ENCODE measurements around the gene LIMS1. TPM values are rescaled to one million over a fixed set of nuclear protein-coding genes. Genes with fewer than 3 reads are reported as not detected.

The LIMS1 gene
- total and polyA plus RNA-seq, 2 donors (not counting 1 experiment from before 2014, with no cell fraction given): 14.0 to 22.1 TPM

GRCh38 chr2:108623616-108624015 lies 89.3 kb downstream of the LIMS1 start:
- no peak overlapping the region for H3K27ac ChIP-seq (ENCODE audit: low read length in 2 of 2)
- CTCF ChIA-PET: interaction anchor here (1.0 to 3.6 kb wide), 3 partner anchors 11 to 15 kb away, joined by 5 to 38 read pairs (median 13); no protein-coding TSS in a partner anchor

More at GRCh38 chr2:108623616-108624015, 89.3 kb downstream of the LIMS1 start:
- no peak overlapping the region for H2AFZ ChIP-seq (ENCODE audit: insufficient read depth, low read depth, low read length, poor library complexity, severe bottlenecking)
- H3K9me3 Mint-ChIP-seq (ENCODE audit: insufficient read depth): no peaks in the 10 kb centered on the region
- H3K79me2 ChIP-seq (ENCODE audit: control insufficient read depth, insufficient read depth, low read length): peaks cover 53% of the 10 kb centered on the region
- DNase-seq: no peak
- peaks cover 43% of the 10 kb centered on the region for H3K4me1 Mint-ChIP-seq
- intact Hi-C loops (cut with micrococcal nuclease): no loop called here
- peaks cover 35 to 39% of the 10 kb centered on the region in 2 donors for H3K4me1 ChIP-seq (ENCODE audit: control insufficient read depth in 2 of 2, insufficient read depth in 2 of 2, low read length in 2 of 2)
- no peaks in the 10 kb centered on the region for H4K20me1 ChIP-seq (ENCODE audit: control insufficient read depth, insufficient read depth, low read length, poor library complexity, severe bottlenecking)
- no peak overlapping the region for H3K27ac Mint-ChIP-seq
- H3K27me3 Mint-ChIP-seq: no peaks in the 10 kb centered on the region
- no peak overlapping the region for H3K4me2 ChIP-seq (replicated peaks; ENCODE audit: low read depth, low read length, poor library complexity, severe bottlenecking)
- TF ChIP-seq EZH2 (IDR thresholded peaks at IDR 0.05; ENCODE audit: borderline replicate concordance, insufficient read depth, low read depth, low read length, poor library complexity, severe bottlenecking) (no peak), CTCF (IDR thresholded peaks at IDR 0.05) (no peak)
- no peak overlapping the region for H3K4me3 ChIP-seq (ENCODE audit: control extremely low read depth in 1 of 5, extremely low read depth in 1 of 5, insufficient read depth in 1 of 5, low read depth in 2 of 5, low read length in 4 of 5)
- no peak for ATAC-seq (ENCODE audit: low read depth)
- H3K9ac ChIP-seq (ENCODE audit: low read length): no peak overlapping the region
- no peak overlapping the region for H3K4me3 Mint-ChIP-seq
- H3K9me3 ChIP-seq (ENCODE audit: control extremely low read depth in 1 of 3, control insufficient read depth in 2 of 3, insufficient read depth in 1 of 3, low read length in 2 of 3): no peaks in the 10 kb centered on the region
- no peaks in the 10 kb centered on the region for H3K27me3 ChIP-seq (replicated peaks in 1 of 4; ENCODE audit: control extremely low read depth in 1 of 4, control insufficient read depth in 3 of 4, insufficient read depth in 4 of 4, low read length in 3 of 4)
- H3K36me3 ChIP-seq (replicated peaks in 1 of 2; ENCODE audit: control extremely low read depth in 1 of 2, control insufficient read depth in 1 of 2, extremely low read depth in 1 of 2, insufficient read depth in 2 of 2, low read length in 1 of 2): no peaks in the 10 kb centered on the region
- 46% methylated on average over 6 of the region's 6 CpGs for WGBS (ENCODE audit: insufficient coverage)
- POLR2A ChIA-PET: no interaction called here

All from B cell (primary cell).